ENCODE results near the gene SURF1.

DNA sequence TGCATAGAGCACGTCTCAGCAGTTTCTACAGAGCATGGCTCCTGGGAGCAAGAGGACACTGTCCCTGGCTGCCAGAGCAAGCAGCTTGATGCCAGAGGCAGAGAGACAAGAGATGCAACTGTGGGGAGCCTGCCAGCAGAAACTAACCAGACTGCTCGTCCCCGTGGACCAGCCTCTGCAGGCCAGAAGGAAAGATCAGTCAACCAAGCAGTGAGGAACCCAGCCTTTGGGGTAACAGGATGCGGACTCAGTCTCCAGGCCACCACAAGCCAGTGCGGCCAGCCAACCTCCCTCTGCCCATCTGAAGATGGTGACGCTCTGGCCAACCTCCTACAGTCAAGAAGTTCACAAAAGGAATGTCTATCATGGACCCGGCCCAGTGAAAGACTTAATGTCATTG, 15.9 kb upstream of the SURF1 start:
- TF ChIP-seq CTCF (IDR thresholded peaks at IDR 0.05) (no peak), POLR2AphosphoS5 (IDR thresholded peaks at IDR 0.05) (no peak), POLR2A (IDR thresholded peaks at IDR 0.05; ENCODE audit: low read depth) (no peak), EP300 (IDR thresholded peaks at IDR 0.05) (no peak)

All from esophagus muscularis mucosa (tissue), 4 donors.